NCI-H2171 treated with DMSO at 0.1 percent for 48 hours (cell line): ENCODE data around the gene WDTC1.

Experiments used
- DNase-seq: peaks from one replicate; lab custom pipeline; 2025; lab: John Stamatoyannopoulos, UW

The WDTC1 gene

DNA sequence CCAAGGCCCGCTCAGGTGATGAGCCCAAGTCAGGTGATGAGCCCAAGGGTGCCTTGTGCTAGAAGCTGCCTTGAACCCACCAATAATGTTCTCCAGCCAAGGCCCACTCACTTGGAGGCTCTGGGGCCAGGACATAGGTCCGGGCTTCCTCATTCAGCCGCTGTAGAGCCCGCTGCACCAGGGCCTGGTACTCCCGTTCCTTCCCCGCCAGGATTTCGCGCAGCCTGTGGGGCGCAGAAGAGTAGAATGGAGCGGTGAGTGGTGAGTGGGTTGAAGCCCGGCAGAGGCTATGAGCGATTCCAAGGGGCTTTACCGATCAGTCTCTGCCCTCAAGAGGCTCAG, 121.8 kb downstream of the WDTC1 start:
- DNase-seq: no peak

DNA sequence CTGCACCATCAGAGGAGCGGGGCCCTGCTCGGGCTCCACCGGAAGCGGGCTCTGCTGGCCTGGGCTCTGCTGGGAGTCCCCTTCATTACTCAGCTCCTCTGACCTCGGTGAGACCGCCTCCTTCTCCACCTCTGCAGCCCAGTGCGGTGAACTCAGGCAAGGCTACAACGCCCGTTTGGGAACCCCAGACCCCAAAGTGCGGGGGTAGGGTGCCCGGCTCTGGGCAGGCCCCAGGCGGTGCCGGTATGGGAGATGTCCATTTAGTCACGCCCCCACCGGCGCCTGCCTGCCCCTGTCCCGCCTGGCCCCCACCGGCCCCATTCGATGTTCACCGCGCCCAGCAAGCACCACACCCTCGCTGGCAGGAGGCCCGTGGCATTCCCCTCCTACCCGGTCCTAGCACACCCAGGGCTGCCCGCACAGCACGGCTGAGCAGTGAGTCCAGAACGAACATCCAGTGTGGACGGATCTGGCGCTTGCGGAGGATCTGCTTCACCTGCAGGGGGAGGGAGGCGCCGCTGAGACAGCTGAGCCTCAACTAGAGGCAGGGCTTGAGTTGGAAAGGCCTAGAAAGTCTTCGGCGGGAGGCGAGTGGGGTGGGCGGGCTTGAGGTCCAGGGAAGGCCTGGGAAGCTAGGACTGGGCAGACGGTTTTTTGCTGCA, 122.3 kb downstream of the WDTC1 start:
- DNase-seq: no peak

DNA sequence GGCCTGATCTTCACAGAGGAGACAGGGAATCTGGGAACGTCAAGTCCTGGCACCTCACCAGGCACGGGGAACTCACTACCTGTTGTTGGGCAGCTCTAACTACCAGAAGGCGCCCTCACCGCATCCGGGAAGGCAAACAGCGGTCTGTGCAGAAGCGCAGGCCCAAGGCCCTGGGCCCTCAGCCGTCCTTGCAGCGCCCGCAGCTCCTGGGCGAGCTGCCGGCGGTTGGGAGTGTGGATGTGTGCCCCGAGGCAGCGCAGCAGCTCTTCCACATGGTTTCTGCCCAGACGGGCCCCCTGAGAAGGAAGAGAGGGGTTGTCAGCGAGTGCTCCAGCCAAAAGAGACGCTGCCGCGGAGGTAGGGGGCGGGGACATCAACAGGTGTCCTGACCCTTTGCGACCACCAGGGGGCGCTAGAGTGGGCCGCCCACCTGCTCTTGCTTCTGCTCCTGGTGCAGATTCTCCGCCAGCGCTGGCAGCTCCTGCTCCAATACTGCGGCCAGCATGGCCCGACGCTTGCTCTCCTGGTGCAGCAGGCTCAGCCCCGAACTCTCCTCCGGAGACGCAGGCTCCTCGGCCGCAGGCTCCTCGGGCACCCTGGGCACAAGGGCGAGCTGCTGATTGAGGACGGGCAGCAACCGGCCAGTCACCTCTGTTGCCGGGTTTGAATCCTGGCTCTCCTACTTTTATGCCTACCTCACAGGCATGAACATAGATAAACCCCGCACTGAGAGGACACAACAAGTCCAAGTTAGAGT, 123.0 kb downstream of the WDTC1 start:
- DNase-seq: peak; percentile 55
